Measurements from ENCODE around the gene CHI3L2. TPM values are rescaled to one million over a fixed set of nuclear protein-coding genes. Genes with fewer than 3 reads are reported as not detected.

CHI3L2 gene
- total and polyA plus RNA-seq, 11 donors = 1.0 to 23.0 (median 2.1) TPM; not detected in 1

DNA sequence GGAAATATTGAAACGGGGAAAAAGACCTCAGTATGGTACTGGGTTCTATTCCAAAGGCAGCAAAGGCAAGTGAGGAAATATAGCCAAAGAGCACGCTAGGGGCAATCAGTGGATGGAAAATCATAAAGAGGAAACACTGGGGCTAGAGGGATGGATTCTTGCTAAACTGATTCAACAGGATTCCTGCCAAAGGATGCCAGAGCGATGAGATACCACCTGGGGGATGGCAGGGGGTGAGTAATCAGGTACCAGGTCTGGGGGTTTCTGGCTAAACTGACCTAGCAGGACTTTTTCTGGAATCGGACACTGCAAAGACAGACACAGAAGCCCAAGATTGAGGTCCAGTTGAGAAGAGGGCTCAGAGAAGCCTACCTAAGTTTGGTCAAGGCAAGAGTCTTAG is 6.7 kb downstream of the CHI3L2 start:
- intact Hi-C loops (cut with DNase I) = no loop called here
- no peak overlapping the region for H3K4me3 ChIP-seq
- no peaks in the 10 kb centered on the region for H3K4me1 ChIP-seq
- 88 to 93% (median 91%) methylated on average over 4 of the region's 4 CpGs for WGBS, 4 donors
- no peak for DNase-seq
- no peaks in the 10 kb centered on the region for H3K27me3 ChIP-seq
- H3K9me3 ChIP-seq = no peaks in the 10 kb centered on the region
- no peak overlapping the region for H3K27ac ChIP-seq
- no peaks in the 10 kb centered on the region for H3K36me3 ChIP-seq
- no peak for TF ChIP-seq POLR2A (IDR thresholded peaks at IDR 0.05)
- no peak for TF ChIP-seq CTCF (IDR thresholded peaks at IDR 0.05)
- ATAC-seq = no peak

GRCh38 chr1:111234866-111235265 is 7.4 kb downstream of the CHI3L2 start:
- TF ChIP-seq POLR2A (IDR thresholded peaks at IDR 0.05) = no peak
- TF ChIP-seq CTCF (IDR thresholded peaks at IDR 0.05) = no peak
- no peaks in the 10 kb centered on the region for H3K9me3 ChIP-seq
- no peaks in the 10 kb centered on the region for H3K27me3 ChIP-seq
- no peak for DNase-seq
- no peaks in the 10 kb centered on the region for H3K36me3 ChIP-seq
- WGBS, 4 donors = 85 to 91% (median 89%) methylated on average over 3 of the region's 3 CpGs
- no peak overlapping the region for H3K27ac ChIP-seq
- intact Hi-C loops (cut with DNase I) = no loop called here
- H3K4me3 ChIP-seq = no peak overlapping the region
- no peak for ATAC-seq
- no peaks in the 10 kb centered on the region for H3K4me1 ChIP-seq

GRCh38 chr1:111236379-111236778 is 8.9 kb downstream of the CHI3L2 start:
- Histone ChIP-seq H3K4me3 (no peak overlapping the region), H3K27ac (no peak overlapping the region), H3K36me3 (no peaks in the 10 kb centered on the region), H3K4me1 (no peaks in the 10 kb centered on the region), H3K9me3 (no peaks in the 10 kb centered on the region), H3K27me3 (no peaks in the 10 kb centered on the region)
- no peak for DNase-seq
- TF ChIP-seq POLR2A (IDR thresholded peaks at IDR 0.05) (no peak), CTCF (IDR thresholded peaks at IDR 0.05) (no peak)
- intact Hi-C loops (cut with DNase I) = no loop called here
- 11 to 39% (median 26%) methylated on average over 1 of the region's 1 CpG for WGBS, 4 donors
- ATAC-seq = no peak

DNA sequence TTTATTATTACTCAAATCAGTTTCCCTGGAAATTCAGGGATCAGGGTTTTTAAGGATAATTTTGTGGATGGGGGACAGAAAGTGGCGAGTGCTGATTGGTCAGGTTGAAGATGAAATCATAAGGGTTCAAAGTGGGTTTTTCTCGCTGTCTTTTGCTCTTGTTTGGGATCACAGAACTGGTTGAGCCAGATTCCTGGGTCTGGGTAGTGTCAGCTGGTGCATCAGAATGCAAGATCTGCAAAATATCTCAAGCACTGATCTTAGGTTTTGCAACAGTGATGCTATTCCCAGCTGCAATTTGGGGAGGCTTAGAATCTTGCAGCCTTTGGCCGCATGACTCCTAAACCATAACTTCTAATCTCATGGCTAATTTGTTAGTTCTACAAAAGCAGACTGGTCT is 9.3 kb downstream of the CHI3L2 start:
- H3K36me3 ChIP-seq = no peaks in the 10 kb centered on the region
- intact Hi-C loops (cut with DNase I) = no loop called here
- H3K27me3 ChIP-seq = no peaks in the 10 kb centered on the region
- no peaks in the 10 kb centered on the region for H3K4me1 ChIP-seq
- H3K9me3 ChIP-seq = no peaks in the 10 kb centered on the region
- no peak overlapping the region for H3K27ac ChIP-seq
- ATAC-seq = no peak
- H3K4me3 ChIP-seq = no peak overlapping the region
- no peak for TF ChIP-seq POLR2A (IDR thresholded peaks at IDR 0.05)
- no peak for TF ChIP-seq CTCF (IDR thresholded peaks at IDR 0.05)
- no peak for DNase-seq
- 88 to 94% (median 90%) methylated on average over 3 of the region's 3 CpGs for WGBS, 4 donors

All from heart left ventricle (tissue), 16 donors.